GM10847 (cell line): ENCODE data around the gene RBPMS2.

Experiments
- POLR2A ChIP-seq: IDR thresholded peaks from 2 replicates; pipeline ENCODE4 v1.6.1; 2011; ENCODE audit not compliant: insufficient read length; ENCODE audit errors: extremely low read depth

RBPMS2 gene

DNA sequence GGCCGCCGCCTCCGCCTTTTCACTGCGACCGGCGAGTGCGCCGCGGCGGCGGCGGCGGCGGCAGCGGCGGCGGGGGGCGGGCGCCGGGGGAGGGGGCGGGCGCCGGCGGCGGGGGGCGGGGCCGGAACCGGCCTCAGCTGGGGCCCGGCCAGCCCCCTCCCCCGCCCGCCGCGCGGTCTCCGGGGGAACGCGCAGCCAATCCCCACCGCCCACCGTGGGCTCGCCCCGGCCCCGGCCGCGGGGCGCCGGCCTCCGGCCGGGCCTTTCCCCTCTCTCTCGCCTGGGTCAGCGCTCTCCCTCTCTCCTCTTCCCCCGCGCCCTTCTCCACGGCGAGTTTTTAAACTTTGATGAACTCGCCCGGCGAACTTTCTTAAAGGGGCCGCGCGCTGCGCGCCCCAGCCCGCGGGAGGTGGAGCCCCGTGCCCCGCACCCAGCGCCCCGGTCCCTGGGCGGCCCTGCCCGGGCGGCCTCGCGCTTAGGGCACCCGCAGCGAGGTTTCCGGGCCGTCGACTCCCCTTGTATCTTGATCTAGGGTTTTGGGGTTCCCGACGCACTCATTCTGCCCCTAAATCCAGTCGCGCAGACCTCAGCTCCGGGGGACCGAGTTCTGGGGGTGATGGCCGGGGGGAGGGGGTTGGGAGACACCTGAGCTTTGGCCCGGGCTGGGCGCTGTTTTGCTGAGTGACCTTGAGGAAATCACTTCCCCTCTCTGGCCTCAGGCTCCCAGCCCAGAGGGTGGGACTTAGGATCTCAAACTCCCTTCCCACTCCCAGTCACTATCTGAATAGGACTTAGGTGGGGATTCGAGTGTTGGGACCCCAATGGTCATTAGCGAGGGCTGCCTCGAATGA lies at the start of gene RBPMS2:
Gene RBPMS2 (minus strand): TSS at position 39 of the 851 bp plus-strand sequence. CDS start 270 bp downstream, outside the sequence.
- TF ChIP-seq POLR2A = no peak

DNA sequence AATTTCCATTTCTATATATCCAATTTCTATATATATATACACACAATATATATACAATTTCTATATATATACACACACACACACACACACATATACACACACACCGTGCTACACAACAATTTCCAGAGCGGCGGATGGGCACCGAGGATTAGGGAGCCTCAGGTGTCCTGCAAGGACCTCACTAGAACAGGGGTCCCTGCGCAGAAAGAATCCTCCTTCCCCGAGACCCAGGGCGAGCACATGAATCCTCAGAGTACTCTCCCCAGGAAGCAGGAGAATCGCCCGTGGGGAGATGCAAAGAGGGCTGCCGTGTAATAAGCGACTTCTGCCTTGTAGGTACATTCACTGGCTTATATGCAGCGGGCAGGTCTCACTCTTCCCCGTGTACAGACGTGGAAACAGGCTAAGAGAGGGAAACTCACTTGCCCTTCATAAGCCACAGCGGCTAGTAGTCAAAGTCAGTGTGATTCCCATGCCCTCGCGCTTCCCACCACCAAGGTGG lies 49.6 kb upstream of the RBPMS2 start:
- TF ChIP-seq POLR2A = no peak

DNA sequence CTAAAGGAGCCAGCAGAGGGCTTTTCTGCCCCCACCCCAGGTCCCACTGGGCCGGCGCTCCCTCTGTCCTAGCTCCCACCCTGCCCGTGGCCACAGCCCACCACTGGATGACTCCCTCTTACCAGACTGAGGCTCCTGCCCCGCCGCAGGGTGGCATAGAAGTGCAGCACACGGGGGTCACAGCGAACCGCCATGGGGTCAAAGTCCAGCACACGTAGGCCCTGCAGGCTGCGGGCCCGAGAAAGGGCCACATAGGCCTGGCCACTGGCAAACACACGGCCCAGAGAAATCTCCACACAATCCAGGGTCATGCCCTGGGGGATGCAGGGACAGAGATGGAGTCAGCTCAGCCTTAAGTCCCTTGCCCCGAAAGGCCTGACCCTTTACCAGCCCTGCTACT lies 41.1 kb upstream of the RBPMS2 start:
- TF ChIP-seq POLR2A = no peak

DNA sequence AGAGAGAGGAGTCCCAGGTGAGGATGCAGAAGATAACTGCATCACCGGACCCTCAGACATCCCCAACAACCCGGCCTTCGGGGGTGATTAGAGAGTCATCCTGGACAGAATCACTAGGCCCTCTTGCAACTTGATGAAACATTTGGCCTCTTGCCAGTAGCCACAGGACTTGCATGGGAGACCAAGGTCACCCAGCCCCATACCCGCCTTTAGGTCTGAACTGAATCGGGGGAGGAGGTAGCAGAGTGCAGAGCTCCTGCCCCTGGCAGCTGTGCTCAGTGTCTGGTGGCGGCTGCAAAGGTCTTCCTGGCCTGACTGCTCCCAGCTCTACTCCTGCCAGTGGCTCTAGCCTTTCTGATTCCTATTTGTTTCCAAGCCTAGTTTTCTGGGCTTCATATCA lies 37.7 kb upstream of the RBPMS2 start:
- TF ChIP-seq POLR2A = no peak

DNA sequence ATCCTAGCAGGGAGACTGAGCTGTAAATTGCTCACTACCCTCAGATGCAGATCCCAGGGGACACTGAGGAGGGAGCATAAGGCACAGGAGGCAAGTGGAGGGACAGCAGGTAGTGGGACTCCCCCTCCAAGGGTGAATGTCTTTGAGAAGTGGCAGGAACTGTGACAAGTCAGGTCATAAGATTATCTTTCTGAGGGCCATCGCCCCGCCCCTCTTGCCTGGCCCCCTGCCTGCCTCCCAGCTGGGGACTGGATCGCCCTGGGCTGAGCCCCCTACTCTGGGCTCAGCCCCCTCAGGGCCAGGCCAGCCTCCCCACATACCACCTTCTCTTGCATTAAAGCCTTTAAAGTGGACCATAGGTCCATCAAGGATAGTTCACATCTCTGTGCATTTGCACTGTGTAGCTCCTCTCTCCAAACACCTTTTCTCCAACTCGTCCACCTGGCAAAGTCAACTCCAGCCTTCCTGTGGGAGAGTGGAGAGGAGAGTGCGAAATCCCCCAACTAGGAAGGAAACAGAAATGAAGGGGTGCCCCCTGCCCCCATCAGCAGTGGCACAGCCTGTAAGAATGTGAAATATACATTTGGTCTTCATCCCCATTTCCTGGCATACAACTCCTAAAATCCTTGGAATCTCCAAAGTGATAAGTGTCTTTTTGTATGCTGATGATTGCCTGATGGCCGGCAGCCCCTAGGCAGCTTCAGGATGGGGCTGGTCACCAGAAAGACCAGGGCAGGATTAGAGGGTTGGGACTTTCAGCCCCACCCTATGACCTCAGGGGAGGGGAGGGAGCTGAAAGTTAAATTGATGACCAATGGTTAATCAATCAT lies 35.3 kb upstream of the RBPMS2 start:
- no peak for TF ChIP-seq POLR2A

DNA sequence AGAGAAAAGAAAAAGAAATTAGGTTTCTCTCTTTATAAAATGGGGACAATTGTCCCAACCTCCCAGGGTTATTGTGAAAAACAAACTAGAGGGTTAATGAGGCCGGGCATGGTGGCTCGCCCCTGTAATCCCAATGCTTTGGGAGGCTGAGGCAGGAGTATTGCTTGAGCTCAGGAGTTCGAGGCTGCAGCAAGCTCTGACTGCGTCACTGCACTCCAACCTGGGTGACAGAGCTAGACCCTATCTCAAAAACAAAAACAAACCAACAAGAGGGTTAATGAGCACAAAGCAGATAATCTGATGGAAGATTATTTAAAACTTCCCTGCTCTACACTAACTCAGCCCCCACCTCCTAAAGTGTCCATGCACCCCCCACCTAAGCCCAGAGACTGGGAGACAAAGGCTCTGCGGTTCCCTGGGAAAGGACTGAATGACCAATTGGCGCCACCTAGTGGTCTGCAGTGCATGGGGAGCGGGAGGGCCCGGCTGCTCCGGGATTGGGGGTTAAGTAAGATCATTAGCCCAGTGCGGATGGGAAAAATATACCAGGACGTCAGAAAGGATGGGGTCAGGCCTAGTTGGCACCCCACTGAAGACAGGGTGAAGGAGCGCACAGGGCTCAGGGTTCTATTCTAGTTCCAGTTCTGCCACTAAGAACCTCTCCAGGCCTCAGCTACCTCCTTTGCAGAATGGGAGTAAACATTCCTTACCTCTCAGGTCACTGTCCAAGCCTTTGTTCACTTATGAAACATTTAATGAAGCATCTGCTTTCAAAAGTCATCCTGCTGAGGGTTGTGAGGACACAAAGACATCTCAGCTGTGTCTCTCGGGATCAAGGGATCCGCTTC lies 34.5 kb upstream of the RBPMS2 start:
- no peak for TF ChIP-seq POLR2A

DNA sequence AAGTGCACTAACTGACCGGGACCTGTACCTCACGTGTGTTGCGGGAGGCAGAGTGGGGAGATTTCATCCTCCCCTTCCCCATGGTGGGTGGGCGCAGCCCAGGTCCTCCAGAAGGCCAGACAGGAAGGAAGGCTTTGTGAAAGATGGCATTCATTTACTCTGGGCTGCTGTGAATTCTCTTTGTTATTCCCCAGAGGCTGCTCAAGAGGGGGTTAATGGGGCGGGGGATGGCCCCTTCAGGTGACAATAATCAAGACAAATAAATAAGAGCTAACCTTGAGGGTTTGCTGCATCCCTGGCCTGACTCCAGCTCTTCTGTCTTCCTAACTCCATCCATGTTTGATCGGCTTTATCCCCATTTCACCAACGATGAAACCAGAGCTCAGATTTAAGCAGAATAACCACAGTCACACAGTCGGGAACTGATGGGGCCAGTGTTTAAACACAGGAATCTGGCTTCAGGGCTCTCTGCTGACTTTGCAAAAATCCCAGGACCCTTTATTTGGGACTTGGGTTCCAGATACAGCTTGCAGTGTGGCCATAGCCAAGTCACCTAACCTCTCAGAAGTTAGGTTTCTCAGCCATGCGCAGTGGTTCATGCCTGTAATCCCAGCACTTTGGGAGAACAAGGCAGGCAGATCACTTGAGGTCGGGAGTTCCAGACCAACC lies 33.5 kb upstream of the RBPMS2 start:
- TF ChIP-seq POLR2A = no peak

DNA sequence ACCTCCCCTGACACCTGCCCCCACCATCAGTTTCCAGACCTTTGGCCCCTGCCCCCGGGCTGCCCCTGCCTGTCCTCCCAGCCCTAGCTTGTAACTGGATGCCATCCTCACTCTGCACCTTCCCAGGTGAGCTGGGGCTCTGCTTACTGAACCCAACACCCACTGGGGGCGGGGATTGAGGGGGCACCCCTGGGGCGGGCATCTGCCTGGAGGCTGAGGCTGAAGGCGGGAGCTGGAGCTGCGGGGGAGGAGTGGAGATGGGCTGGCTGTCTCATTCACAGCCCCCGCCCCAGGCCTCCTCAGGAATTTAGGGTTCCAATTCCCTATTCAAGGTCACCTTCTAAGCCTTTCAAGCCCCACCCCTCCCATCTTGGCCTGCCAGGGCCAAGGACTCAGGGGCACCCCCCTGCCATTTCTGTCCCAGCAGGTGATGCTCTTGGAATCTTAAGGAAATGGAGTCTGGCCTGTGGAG lies 32.4 kb upstream of the RBPMS2 start:
- no peak for TF ChIP-seq POLR2A

DNA sequence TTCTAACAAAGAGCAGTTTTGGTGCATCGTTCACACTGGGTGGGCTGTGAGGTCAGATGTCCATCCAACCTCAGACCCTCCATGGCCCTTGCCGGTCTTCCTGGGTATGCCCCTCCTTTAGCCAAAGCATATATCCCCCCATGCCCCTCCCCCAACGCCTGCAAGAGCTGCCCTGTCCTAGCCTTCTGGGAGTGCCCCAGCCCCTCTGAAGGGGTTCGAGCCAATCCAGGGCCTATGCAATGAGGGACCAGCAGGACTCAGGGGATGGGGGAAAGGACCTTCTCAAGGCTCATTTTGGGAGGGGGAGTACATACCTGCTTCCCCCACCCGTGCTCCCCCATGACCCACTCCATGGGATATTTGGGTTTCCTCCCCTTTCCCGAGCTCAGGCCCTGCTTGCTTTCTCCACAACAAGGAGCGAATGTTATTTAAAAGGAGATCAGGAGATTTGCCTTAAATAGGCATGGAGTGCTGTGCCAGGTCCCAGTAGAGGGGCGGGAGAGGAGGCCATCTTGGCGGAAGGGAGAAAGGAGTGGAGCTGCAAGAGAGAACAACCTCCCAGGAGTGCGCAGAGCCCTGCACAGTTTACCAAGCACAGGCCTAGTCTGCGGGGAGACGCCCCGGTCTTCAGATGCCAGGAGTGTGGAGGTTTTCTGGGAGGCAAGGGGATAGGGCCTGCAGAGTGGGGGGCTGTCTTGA lies 31.8 kb upstream of the RBPMS2 start:
- TF ChIP-seq POLR2A = no peak

DNA sequence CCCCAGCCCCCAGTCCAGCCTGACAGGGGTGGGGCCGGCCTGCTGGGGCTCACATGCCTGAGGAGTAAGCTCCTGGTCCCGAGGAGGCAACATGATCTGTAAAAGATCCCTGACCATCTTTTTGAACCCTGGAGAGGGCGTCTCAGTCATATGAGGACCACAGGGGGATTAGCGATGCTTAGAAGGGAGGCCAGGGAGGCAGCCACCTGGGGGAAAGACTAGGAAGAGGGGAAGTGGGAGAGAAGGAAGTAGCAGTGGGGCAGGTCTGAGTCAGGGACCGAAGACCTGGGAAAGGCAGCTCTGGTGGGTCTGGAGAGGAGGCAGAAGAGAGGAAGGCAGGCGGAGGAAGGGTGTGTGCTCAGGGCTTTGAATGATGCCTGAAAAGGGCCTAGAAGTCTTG lies 31.1 kb upstream of the RBPMS2 start:
- TF ChIP-seq POLR2A = no peak

DNA sequence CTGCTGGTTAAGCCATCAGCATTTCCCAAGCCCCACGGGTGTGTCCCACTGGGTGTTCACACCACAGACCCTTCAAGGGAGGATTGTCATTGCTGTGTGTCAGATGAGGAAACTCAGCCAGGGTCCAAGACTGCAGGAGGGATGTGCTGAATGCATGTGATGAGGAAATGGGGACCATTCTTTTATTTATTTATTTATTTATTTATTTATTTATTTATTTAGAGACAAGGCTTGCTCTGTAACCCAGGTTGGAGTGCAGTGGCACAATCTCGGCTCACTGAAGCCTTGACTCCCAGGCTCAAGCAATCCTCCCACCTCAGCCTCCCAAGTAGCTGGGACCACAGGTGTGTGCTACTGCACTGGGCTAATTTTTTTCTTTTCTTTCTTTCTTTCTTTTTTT lies 29.2 kb upstream of the RBPMS2 start:
- no peak for TF ChIP-seq POLR2A

DNA sequence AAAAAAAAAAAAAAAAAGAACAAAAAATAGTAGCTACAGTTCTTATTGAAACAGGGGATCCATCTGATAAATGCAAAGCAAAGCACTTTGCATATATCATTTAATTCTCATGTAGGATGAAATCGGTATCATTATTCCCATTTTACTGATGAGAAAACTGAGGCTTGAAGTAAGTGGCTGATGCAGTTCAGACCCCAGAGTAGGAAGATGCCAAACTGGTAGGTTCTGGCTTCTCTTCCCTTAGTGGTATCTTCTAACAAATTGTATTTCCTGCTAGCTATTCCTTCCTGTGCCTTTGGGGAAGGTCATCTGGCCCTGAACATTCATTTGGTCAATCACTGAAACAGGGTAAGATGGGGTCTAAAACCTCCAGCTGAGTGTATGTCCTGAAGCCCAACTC lies 28.1 kb upstream of the RBPMS2 start:
- TF ChIP-seq POLR2A = no peak

DNA sequence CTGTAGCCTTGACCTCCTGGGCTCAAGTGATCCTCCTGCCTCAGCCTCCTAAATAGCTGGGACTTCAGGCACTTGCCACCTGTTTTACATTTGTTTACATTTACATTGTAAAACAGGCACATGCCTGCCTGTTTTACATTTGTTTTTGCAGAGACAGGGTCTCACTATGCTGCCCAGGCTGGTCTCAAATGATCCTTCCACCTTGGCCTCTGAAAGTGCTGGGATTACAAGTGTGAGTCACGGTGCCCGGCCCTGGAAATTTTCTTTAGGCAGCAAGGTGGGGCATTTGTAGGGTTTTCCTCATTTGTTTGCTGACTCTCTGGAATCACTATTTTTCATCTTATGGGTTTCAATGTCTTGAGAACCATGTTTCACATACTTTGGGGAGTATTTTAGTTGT lies 25.1 kb upstream of the RBPMS2 start:
- TF ChIP-seq POLR2A = no peak

DNA sequence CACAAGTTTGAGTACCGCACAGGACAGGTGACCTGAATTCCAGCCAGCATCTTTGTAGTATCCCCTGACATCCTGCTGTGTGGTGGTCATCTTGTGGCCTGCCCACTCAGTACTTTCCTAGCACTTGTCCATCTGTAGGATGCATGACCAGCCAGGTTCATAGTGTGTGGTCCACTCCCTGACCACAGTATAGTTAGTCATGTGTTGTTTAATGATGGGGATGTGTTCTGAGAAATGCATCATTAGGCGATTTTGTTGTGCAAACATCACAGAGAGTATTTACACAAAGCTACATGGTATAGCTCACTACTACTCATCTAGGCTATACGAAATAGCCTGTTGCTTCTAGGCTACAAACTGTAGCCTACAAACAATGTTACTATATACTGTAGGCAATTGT lies 16.9 kb upstream of the RBPMS2 start:
- no peak for TF ChIP-seq POLR2A
